Measurements from ENCODE around the gene POGK. TPM values are rescaled to one million over a fixed set of nuclear protein-coding genes. Genes with fewer than 3 reads are reported as not detected.

Gene POGK
- total and polyA plus RNA-seq, 9 of the 15 experiments (the other 6 are each of a cell fraction or from before 2014, with no cell fraction given) = 6.1 to 44.5 (median 24.3) TPM

DNA sequence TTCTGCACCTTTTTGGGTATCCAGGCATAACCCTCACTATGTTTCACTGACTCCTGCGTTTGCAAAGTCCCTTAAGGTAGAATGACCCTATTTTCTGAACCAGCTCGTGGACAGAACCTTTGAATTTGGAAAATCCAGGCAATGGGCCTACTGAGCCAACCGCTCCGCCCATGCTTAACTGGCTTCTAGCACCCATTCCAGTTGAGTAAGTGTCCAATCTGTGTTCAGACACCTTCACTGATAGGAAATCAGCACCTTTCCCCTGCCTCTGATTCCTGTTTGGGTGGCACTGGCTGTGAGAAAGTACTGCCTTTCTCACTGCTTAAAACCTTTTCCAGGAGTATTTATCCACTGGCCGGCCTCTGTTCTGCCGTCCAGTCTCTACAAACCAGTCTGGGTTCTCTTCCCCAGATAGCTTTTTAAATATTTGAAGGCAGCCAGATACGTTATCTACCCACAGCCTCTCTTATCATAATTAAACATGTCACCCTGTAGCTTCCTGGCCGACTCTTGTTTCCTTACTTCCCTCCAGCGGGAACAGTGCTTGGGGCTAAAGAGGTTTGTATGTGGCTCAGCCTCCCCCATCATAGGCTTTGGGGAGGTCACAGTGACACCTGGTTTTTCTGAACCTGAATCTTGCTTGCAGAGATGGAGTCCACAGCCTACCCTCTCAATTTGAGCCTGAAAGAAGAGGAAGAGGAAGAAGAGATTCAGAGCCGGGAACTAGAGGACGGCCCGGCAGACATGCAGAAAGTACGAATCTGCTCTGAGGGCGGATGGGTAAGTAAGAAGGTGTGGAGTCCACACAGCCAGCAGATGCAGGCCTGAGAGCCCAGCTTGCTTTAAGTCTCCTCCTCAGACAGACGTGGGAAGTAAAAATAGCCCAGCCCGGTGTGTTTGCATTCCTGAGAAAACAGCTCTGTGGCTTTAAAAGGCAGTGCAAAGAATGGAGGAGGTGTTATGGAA lies 1.3 kb downstream of the POGK start (continued):
- TF ChIP-seq, protein P1, sequence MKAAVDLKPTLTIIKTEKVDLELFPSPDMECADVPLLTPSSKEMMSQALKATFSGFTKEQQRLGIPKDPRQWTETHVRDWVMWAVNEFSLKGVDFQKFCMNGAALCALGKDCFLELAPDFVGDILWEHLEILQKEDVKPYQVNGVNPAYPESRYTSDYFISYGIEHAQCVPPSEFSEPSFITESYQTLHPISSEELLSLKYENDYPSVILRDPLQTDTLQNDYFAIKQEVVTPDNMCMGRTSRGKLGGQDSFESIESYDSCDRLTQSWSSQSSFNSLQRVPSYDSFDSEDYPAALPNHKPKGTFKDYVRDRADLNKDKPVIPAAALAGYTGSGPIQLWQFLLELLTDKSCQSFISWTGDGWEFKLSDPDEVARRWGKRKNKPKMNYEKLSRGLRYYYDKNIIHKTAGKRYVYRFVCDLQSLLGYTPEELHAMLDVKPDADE (conservative IDR thresholded peaks at IDR 0.05; ENCODE audit: control insufficient read depth, low read depth, low read length) = no peak
- TF ChIP-seq, protein P2, sequence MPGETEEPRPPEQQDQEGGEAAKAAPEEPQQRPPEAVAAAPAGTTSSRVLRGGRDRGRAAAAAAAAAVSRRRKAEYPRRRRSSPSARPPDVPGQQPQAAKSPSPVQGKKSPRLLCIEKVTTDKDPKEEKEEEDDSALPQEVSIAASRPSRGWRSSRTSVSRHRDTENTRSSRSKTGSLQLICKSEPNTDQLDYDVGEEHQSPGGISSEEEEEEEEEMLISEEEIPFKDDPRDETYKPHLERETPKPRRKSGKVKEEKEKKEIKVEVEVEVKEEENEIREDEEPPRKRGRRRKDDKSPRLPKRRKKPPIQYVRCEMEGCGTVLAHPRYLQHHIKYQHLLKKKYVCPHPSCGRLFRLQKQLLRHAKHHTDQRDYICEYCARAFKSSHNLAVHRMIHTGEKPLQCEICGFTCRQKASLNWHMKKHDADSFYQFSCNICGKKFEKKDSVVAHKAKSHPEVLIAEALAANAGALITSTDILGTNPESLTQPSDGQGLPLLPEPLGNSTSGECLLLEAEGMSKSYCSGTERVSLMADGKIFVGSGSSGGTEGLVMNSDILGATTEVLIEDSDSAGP (CRISPR knock-in tag; IDR thresholded peaks at IDR 0.05) = peak; percentile 87
- no peak for TF ChIP-seq TCF7 (IDR thresholded peaks at IDR 0.05; ENCODE audit: borderline replicate concordance)
- no peak for TF ChIP-seq ATF3 (IDR thresholded peaks at IDR 0.05)
- TF ChIP-seq ATF3 (CRISPR knock-in tag; conservative IDR thresholded peaks at IDR 0.05) = 0 out of 2 replicates have a peak, but pooled peaks have one; percentile 20
- TF ChIP-seq RBM34 (IDR thresholded peaks at IDR 0.05; ENCODE audit: borderline replicate concordance, insufficient read depth, low read length) = no peak
- TF ChIP-seq NR2F6 (CRISPR knock-in tag; IDR thresholded peaks at IDR 0.05) = no peak
- TF ChIP-seq FUS (optimal IDR thresholded peaks at IDR 0.05; ENCODE audit: low read depth, low read length) = no peak
- TF ChIP-seq NCOA6 (IDR thresholded peaks at IDR 0.05) = no peak
- no peak for TF ChIP-seq ZNF449 (CRISPR knock-in tag; IDR thresholded peaks at IDR 0.05)
- no peak for TF ChIP-seq GATAD2A (IDR thresholded peaks at IDR 0.05)
- no peak for TF ChIP-seq PHF20 (IDR thresholded peaks at IDR 0.05; ENCODE audit: partially characterized antibody)
- no peak for TF ChIP-seq SRSF7 (optimal IDR thresholded peaks at IDR 0.05; ENCODE audit: low read depth, low read length)
- TF ChIP-seq, protein P3, sequence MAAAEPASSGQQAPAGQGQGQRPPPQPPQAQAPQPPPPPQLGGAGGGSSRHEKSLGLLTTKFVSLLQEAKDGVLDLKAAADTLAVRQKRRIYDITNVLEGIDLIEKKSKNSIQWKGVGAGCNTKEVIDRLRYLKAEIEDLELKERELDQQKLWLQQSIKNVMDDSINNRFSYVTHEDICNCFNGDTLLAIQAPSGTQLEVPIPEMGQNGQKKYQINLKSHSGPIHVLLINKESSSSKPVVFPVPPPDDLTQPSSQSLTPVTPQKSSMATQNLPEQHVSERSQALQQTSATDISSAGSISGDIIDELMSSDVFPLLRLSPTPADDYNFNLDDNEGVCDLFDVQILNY (CRISPR knock-in tag; IDR thresholded peaks at IDR 0.05) = no peak
- TF ChIP-seq CHD2 (IDR thresholded peaks at IDR 0.05; ENCODE audit: low read depth, low read length) = no peak
- no peak for TF ChIP-seq SREBF2 (CRISPR knock-in tag; IDR thresholded peaks at IDR 0.05)
- no peak for TF ChIP-seq ZBTB43 (CRISPR knock-in tag; IDR thresholded peaks at IDR 0.05)
- TF ChIP-seq ASH1L (IDR thresholded peaks at IDR 0.05; ENCODE audit: borderline replicate concordance, low read depth, partially characterized antibody) = no peak
